AG04450 (cell line): Measurements from ENCODE around the gene MANBA. TPM values are rescaled to one million over a fixed set of nuclear protein-coding genes. Genes with fewer than 3 reads are reported as not detected.
A peak's percentile ranks its signal among the peaks of the same experiment; 100 is the strongest.
"Not testable (repeated sequence)": the region's sequence is repeated elsewhere in the genome, so short reads cannot be mapped to it uniquely, and the experiment has no call there.

Source experiments
- CTCF ChIA-PET: fragments of 300-600, 350-600 bp; formaldehyde crosslinking; extraction: SDS; loops from one replicate; lab custom pipeline; 2022; ENCODE audit warnings: antibody characterized with exemption, inconsistent platforms; lab: Charles Lee
- POLR2A ChIA-PET: fragments of 350-600 bp; formaldehyde crosslinking; extraction: SDS; loops from one replicate; lab custom pipeline; 2021; ENCODE audit warnings: antibody characterized with exemption, inconsistent platforms; lab: Yijun Ruan, JAX
- DNase-seq: peaks from one replicate; pipeline ENCODE4 v3.0.0-alpha.2; 2011; ENCODE audit warnings: low read depth, low spot score
- H3K27ac ChIP-seq: one replicate; pipeline ENCODE4 v1.5.1; 2012; ENCODE audit warnings: low read depth, low read length, control low read depth
- H3K27me3 ChIP-seq: one replicate; pipeline ENCODE4 v1.6.0; 2012; ENCODE audit warnings: low read length; ENCODE audit not compliant: control insufficient read depth, insufficient read depth
- H3K4me3 ChIP-seq: 2 replicates; pipeline ENCODE4 v1.5.1; 2011; ENCODE audit warnings: mild to moderate bottlenecking, low read depth, low read length, control low read depth
- H3K9me3 ChIP-seq: 2 replicates; pipeline ENCODE4 v1.5.1; 2012; ENCODE audit warnings: low read length; ENCODE audit not compliant: control insufficient read depth, insufficient read depth
- CTCF ChIP-seq: IDR thresholded peaks from 2 replicates; pipeline ENCODE4 v1.5.1; 2011; ENCODE audit warnings: low read depth, low read length, control low read depth, inconsistent platforms
- polyA plus RNA-seq: library from polyadenylated mRNA; depleted of rRNA; stranded (reverse); fragments of >200 nt; gene quantifications from 2 replicates; pipeline ENCODE4 v1.2.3, GENCODE V29; 2011

MANBA gene
- polyA plus RNA-seq, 1 experiment = 20.9 TPM

GRCh38 chr4:102717448-102718092 is 43.2 kb downstream of the MANBA start:
- H3K27ac ChIP-seq = no peak overlapping the region
- H3K4me3 ChIP-seq = no peak overlapping the region
- TF ChIP-seq CTCF = no peak
- no peaks in the 10 kb centered on the region for H3K27me3 ChIP-seq
- ChIA-PET CTCF (no interaction called here), POLR2A (interaction anchor here (0.7 kb wide), 1 partner anchor 28 kb away, joined by 5 read pairs; no protein-coding TSS in a partner anchor)
- H3K9me3 ChIP-seq = no peaks in the 10 kb centered on the region
- DNase-seq = no peak

DNA sequence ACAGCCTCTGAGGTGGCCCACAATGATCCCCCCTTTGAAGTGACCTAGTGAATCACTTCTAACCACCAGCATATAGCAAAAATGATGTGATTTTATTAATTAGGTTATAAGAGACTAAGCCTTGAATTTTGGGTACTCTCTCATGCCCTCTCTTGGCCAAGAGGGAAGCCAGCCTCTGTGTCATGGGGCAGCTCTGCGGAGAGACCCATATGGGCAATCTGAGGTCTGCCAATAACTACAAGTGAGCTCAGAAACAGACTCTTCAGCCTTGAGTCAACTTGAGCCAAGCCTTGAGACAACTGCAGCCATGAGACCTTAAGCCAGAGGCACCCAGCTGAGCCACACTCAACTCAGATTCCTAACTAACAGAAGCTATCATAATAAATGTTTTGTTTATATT is 45.7 kb downstream of the MANBA start:
- POLR2A ChIA-PET = no interaction called here
- TF ChIP-seq CTCF = 0 out of 2 replicates have a peak, but pooled peaks have one; percentile 11
- CTCF ChIA-PET = interaction anchor here (2.2 kb wide), 1 partner anchor 18 kb away, joined by 9 read pairs; no protein-coding TSS in a partner anchor
- H3K27ac ChIP-seq = no peak overlapping the region
- no peak overlapping the region for H3K4me3 ChIP-seq
- no peak for DNase-seq
- H3K27me3 ChIP-seq = no peaks in the 10 kb centered on the region
- no peaks in the 10 kb centered on the region for H3K9me3 ChIP-seq

DNA sequence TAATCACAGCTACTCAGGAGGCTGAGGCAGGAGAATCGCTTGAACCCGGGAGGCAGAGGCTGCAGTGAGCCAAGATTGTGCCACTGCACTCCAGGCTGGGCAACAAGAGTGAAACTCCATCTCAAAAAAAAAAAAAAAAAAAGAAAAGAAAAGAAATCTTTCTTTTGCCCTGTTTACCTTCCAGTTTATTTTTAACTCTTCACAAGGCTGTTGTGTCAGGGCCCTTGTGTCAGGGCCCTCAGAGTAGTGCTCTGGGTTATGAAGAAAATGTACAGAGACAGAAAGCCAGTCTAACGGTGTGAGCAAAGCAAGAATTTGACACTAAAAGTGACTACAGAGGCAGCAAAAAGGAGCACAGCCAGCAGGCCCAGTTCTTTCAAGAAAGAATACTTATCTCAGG is 47.0 kb downstream of the MANBA start:
- H3K4me3 ChIP-seq, H3K9me3 ChIP-seq, DNase-seq, H3K27ac ChIP-seq, POLR2A ChIA-PET, H3K27me3 ChIP-seq: not testable (repeated sequence)
- CTCF ChIA-PET = interaction anchor here (0.7 kb wide), 1 partner anchor 27 kb away, joined by 3 read pairs; no protein-coding TSS in a partner anchor

GRCh38 chr4:102713096-102713495 is 47.7 kb downstream of the MANBA start:
- no peaks in the 10 kb centered on the region for H3K27me3 ChIP-seq
- no peak overlapping the region for H3K4me3 ChIP-seq
- peak overlapping the region; percentile 22 for H3K27ac ChIP-seq
- POLR2A ChIA-PET = no interaction called here
- no peaks in the 10 kb centered on the region for H3K9me3 ChIP-seq
- no peak for TF ChIP-seq CTCF
- CTCF ChIA-PET = interaction anchor here (0.6 kb wide), 1 partner anchor 282 kb away, joined by 4 read pairs; no protein-coding TSS in a partner anchor
- no peak for DNase-seq

DNA sequence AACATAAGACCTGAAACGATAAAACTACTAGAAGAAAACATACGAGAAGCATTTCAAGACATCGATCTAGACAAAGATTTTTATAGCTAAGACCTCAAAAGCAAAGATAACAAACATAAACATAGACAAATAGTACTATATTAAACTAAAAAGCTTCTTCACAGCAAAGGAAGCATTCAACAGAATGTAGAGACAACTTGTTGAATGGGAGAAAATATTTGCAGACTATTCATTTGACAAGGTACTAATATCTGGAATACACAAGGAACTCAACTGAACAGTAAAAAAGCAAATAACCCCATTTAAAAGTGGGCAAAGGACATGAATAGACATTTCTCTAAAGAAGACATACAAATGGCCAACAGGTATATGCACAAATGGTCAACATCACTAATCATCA is 49.8 kb downstream of the MANBA start:
- no peak for DNase-seq
- H3K9me3 ChIP-seq = no peaks in the 10 kb centered on the region
- TF ChIP-seq CTCF = no peak
- no peaks in the 10 kb centered on the region for H3K27me3 ChIP-seq
- no peak overlapping the region for H3K4me3 ChIP-seq
- ChIA-PET POLR2A (no interaction called here), CTCF (interaction anchor here (0.5 kb wide), 1 partner anchor 280 kb away, joined by 3 read pairs; no protein-coding TSS in a partner anchor)
- H3K27ac ChIP-seq = no peak overlapping the region

DNA sequence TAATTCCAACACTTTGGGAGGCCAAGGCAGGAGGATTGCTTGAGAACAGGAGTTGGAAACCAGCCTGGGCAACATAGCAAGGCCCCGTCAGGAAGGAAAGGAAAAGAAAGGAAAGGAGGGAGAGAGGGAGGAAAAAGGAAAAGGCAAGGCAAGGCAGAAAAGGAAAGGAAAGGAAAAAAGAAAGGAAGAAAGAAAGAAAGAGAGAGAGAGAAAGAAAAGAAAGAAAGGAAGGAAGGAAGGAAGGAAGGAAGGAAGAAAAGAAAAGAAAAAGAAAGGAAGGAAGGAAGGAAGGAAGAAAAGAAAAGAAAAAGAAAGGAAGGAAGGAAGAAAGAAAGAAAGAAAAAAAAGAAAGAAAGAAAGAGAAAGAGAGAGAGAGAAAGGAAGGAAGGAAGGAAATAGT is 51.7 kb downstream of the MANBA start:
- POLR2A ChIA-PET, H3K4me3 ChIP-seq, CTCF ChIA-PET, H3K27ac ChIP-seq, H3K27me3 ChIP-seq, DNase-seq, H3K9me3 ChIP-seq: not testable (repeated sequence)
